Sigmoid colon (tissue), 4 donors: ENCODE measurements around the gene CAND1.

Source experiments
- POLR2AphosphoS5 ChIP-seq, 4 donors: sonication (generic); formaldehyde crosslinking; IDR thresholded peaks; one replicate each; pipeline ENCODE4 v1.6.1; 2017; ENCODE audit warnings: antibody characterized with exemption in 4 of 4
- TF ChIP-seq, protein P1 (sequence below), 4 experiments: fragments of 450-650 bp in 3 of 4; fragments of 200-600 bp in 1 of 4; IDR thresholded peaks; one replicate each; pipeline ENCODE4 v1.5.1; 2016 to 2019; ENCODE audit warnings: antibody characterized with exemption in 4 of 4, mild to moderate bottlenecking in 3 of 4, moderate library complexity in 2 of 4

DNA sequence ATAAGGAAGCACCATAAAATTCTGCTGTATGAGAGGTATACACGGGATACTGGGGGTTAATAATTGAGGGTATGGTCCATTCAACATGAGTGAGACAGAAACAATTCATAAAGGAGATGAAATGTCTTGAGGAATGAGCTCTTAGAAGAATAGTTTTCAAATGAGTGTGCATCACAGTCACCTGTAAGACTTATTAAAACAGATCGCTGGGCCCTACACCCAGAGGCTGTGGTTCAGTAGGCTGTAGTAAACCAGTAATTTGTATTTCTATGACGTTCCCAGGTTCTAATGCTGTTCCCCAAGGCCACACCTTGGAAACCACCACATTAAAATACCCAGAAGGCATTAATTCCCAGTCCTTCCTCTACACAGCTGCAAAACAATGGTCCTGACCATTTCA lies 49.6 kb downstream of the CAND1 start:
- no peak for TF ChIP-seq POLR2AphosphoS5 (IDR thresholded peaks at IDR 0.05)
- TF ChIP-seq, protein P1, sequence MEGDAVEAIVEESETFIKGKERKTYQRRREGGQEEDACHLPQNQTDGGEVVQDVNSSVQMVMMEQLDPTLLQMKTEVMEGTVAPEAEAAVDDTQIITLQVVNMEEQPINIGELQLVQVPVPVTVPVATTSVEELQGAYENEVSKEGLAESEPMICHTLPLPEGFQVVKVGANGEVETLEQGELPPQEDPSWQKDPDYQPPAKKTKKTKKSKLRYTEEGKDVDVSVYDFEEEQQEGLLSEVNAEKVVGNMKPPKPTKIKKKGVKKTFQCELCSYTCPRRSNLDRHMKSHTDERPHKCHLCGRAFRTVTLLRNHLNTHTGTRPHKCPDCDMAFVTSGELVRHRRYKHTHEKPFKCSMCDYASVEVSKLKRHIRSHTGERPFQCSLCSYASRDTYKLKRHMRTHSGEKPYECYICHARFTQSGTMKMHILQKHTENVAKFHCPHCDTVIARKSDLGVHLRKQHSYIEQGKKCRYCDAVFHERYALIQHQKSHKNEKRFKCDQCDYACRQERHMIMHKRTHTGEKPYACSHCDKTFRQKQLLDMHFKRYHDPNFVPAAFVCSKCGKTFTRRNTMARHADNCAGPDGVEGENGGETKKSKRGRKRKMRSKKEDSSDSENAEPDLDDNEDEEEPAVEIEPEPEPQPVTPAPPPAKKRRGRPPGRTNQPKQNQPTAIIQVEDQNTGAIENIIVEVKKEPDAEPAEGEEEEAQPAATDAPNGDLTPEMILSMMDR (IDR thresholded peaks at IDR 0.05), result no peak
